Gastroesophageal sphincter (tissue), 4 donors: ENCODE data around the gene DCBLD2. TPM values are rescaled to one million over a fixed set of nuclear protein-coding genes. Genes with fewer than 3 reads are reported as not detected.

Experiments
- ATAC-seq: fragments of 150-250 bp; one replicate; pipeline ENCODE4 v1.9.1; 2016; ENCODE audit warnings: mild to moderate bottlenecking, moderate library complexity
- H3K27ac ChIP-seq, 4 donors: fragments of 200-600 bp; sonication (generic) in 3 of 4; 1 replicate in 3 of 4; 2 replicates in 1 of 4; pipeline ENCODE4 v1.5.1; 2016 to 2019
- H3K27me3 ChIP-seq: fragments of 200-600 bp; sonication (generic); one replicate; pipeline ENCODE4 v1.5.1; 2019
- H3K36me3 ChIP-seq, 2 donors: fragments of 200-600 bp; sonication (generic); one replicate each; pipeline ENCODE4 v1.5.1; 2019; ENCODE audit warnings: control low read depth in 1 of 2
- H3K4me1 ChIP-seq, 3 donors: fragments of 200-600 bp; sonication (generic); 1 replicate in 2 of 3; 2 replicates in 1 of 3; pipeline ENCODE4 v1.5.1; 2016 to 2019; ENCODE audit warnings: control low read depth in 2 of 3
- H3K4me3 ChIP-seq, 2 donors: fragments of 200-600 bp; sonication (generic); one replicate each; pipeline ENCODE4 v1.5.1; 2019; ENCODE audit warnings: mild to moderate bottlenecking in 1 of 2, moderate library complexity in 1 of 2
- H3K9me3 ChIP-seq, 3 donors: fragments of 200-600 bp; sonication (generic); one replicate each; pipeline ENCODE4 v1.5.1; 2017 to 2019; ENCODE audit warnings: control low read depth in 2 of 3
- EP300 ChIP-seq: sonication (generic); formaldehyde crosslinking; IDR thresholded peaks from one replicate; pipeline ENCODE4 v1.6.1; 2017; ENCODE audit warnings: antibody characterized with exemption, mild to moderate bottlenecking
- POLR2A ChIP-seq, 2 donors: fragments of 450-650 bp; IDR thresholded peaks; one replicate each; pipeline ENCODE4 v1.6.1; 2017; ENCODE audit warnings: antibody characterized with exemption in 2 of 2, mild to moderate bottlenecking in 2 of 2, moderate library complexity in 1 of 2
- POLR2AphosphoS5 ChIP-seq: sonication (generic); formaldehyde crosslinking; IDR thresholded peaks from one replicate; pipeline ENCODE4 v1.6.1; 2017; ENCODE audit warnings: antibody characterized with exemption
- WGBS, 2 donors: methylation state at CpG; one replicate each; pipeline ENCODE4 v1.1.5; 2018; ENCODE audit warnings: low coverage in 1 of 2; 5-methylcytosine and 5-hydroxymethylcytosine counted together
- small RNA-seq, 4 donors: library from RNA; depleted of rRNA; stranded (forward); fragments of <200 nt; gene quantifications; one replicate each; pipeline ENCODE3, GENCODE V24; 2016
- total RNA-seq, 4 donors: library from RNA; depleted of rRNA; stranded (reverse); fragments of >200 nt; gene quantifications; one replicate each; pipeline ENCODE4 v1.1.0, GENCODE V29; 2016
- TF ChIP-seq, protein P1 (sequence below), 4 experiments: fragments of 200-600 bp in 2 of 4; fragments of 450-650 bp in 2 of 4; sonication (generic) in 1 of 4; IDR thresholded peaks; one replicate each; pipeline ENCODE4 v1.5.1; 2017 to 2019; ENCODE audit warnings: antibody characterized with exemption in 4 of 4, mild to moderate bottlenecking in 2 of 4, moderate library complexity in 2 of 4

DCBLD2 gene
- total RNA-seq, 4 donors from 2014 or later, result 45.3 to 58.8 (median 52.4) TPM

DNA sequence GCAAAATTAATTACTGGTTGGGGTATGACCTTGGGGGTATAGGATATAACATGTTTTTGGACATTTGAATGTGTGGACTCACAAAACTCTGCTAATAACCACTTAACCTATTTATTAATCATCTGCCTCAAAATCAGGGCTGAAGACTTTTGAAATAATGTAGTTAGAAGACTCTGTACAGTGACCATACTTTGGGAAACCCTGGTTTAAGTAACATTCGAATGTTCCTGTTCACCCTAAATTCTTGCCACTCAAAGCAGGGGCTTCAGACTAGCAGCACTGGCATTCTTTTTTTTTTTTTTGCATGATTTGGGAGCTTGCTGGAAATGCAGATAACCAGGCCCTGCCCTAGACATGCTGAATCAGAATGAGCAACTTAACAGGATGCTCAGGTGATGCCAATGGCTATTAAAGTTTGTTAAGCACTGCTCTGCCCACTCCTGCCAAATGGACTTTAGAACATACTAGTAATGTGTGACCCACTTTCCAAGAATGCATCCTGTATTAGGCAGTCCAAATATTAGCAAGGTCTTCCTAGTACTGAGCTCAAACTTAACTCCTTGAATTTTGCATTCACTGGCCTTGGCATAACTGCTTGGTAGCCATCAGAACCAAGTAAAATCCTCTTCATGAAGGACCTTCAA, 151.1 kb downstream of the DCBLD2 start:
- TF ChIP-seq EP300, result no peak
- WGBS, 2 donors, result 92% methylated on average over 1 of the region's 1 CpG; no CpG with 5 or more reads in 1 of the 2 donors
- no peaks in the 10 kb centered on the region for H3K27me3 ChIP-seq
- H3K4me3 ChIP-seq, result no peak overlapping the region
- no peaks in the 10 kb centered on the region for H3K36me3 ChIP-seq
- H3K4me1 ChIP-seq, result no peaks in the 10 kb centered on the region
- no peak for ATAC-seq
- H3K27ac ChIP-seq, result no peak overlapping the region
- H3K9me3 ChIP-seq, result no peaks in the 10 kb centered on the region

DNA sequence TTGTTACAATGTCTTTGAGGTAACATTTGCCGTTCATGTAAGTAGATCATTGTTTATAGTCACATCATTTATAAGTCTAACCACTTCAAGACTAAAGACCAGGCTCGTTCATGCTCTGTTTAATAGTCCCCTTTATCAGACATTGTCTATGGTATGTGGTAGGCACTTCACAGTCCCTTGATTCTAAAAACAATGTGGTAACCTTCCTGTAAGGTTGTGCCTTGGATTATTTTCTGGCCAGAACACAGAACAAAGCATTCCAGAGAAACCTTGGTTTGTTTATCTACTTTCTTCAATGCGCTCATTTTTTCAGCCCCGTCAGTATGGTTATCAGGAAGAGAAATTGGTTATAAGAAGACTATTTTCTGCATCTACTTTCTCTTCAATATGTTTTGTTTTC, 154.6 kb downstream of the DCBLD2 start:
- TF ChIP-seq, protein P1, sequence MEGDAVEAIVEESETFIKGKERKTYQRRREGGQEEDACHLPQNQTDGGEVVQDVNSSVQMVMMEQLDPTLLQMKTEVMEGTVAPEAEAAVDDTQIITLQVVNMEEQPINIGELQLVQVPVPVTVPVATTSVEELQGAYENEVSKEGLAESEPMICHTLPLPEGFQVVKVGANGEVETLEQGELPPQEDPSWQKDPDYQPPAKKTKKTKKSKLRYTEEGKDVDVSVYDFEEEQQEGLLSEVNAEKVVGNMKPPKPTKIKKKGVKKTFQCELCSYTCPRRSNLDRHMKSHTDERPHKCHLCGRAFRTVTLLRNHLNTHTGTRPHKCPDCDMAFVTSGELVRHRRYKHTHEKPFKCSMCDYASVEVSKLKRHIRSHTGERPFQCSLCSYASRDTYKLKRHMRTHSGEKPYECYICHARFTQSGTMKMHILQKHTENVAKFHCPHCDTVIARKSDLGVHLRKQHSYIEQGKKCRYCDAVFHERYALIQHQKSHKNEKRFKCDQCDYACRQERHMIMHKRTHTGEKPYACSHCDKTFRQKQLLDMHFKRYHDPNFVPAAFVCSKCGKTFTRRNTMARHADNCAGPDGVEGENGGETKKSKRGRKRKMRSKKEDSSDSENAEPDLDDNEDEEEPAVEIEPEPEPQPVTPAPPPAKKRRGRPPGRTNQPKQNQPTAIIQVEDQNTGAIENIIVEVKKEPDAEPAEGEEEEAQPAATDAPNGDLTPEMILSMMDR (IDR thresholded peaks at IDR 0.05), result no peak
- no peak for TF ChIP-seq POLR2A (IDR thresholded peaks at IDR 0.05)
- TF ChIP-seq POLR2AphosphoS5, result no peak
- no peak for TF ChIP-seq EP300
- ATAC-seq, result no peak
- H3K27ac ChIP-seq, result no peak overlapping the region

DNA sequence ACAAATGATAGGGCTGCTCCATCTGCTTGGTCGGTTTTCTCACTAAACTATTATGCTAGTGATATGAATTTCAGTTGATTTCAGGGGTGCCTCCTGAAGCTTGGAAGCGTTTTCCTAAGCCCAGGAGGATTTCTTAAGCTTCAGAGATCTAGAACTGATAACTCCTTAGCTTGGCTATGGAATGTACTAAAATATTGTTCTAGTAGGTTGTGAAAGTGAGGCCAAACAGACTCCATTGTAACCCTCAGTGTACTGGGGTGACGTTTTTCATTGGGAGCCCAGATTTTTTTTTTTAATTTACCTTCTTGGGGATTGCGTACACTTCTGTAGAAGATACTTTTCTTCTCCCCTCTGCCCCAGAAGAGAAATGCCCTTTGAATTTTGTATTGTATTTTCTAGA, 155.4 kb downstream of the DCBLD2 start:
- no peak overlapping the region for H3K4me3 ChIP-seq
- TF ChIP-seq, protein P1 (IDR thresholded peaks at IDR 0.05), result no peak
- no peak for TF ChIP-seq POLR2A (IDR thresholded peaks at IDR 0.05)
- no peaks in the 10 kb centered on the region for H3K9me3 ChIP-seq
- no peak overlapping the region for H3K27ac ChIP-seq
- H3K4me1 ChIP-seq, result no peaks in the 10 kb centered on the region
- no peak for ATAC-seq
- WGBS, 2 donors, result 77 to 83% methylated on average over 2 to 4 of the region's 4 CpGs
- no peaks in the 10 kb centered on the region for H3K27me3 ChIP-seq
- H3K36me3 ChIP-seq, result no peaks in the 10 kb centered on the region

More for the DNA sequence above, 154.6 kb downstream of the DCBLD2 start:
- Histone ChIP-seq H3K27me3 (no peaks in the 10 kb centered on the region), H3K4me3 (no peak overlapping the region), H3K9me3 (no peaks in the 10 kb centered on the region), H3K36me3 (no peaks in the 10 kb centered on the region), H3K4me1 (no peaks in the 10 kb centered on the region)
- WGBS, 2 donors, result 58 to 94% methylated on average over 4 of the region's 4 CpGs

Small RNA genes lying within 50 kb of the gene (small RNA-seq; reads per million reads assigned to genes)
- gene RNU6-1263P (0 reads per million in 4 donors), gene RNU6-26P (0 reads per million in 4 donors)

Other genes with a start within 250 kb of the DCBLD2 start
- gene ST3GAL6, start 138.4 kb downstream of the DCBLD2 start, total RNA-seq, result 10 to 100 TPM in 1 of 4 donors, 1 to 10 TPM in 3; 4.4 to 21.2 (median 7.4) TPM